Ovary (tissue), 9 donors: Measurements from ENCODE around the gene ZSCAN10. TPM values are rescaled to one million over a fixed set of nuclear protein-coding genes. Genes with fewer than 3 reads are reported as not detected.

Experiments
- DNase-seq, 5 donors: peaks; one replicate each; pipeline ENCODE4 v3.0.0-alpha.2; 2019 to 2020
- H3K27ac ChIP-seq, 2 donors: fragments of 200-600 bp; one replicate each; pipeline versions ENCODE4 v1.5.1 to v1.8.0; 2019 to 2022
- H3K27me3 ChIP-seq: fragments of 200-600 bp; one replicate; pipeline ENCODE4 v1.8.0; 2022
- H3K36me3 ChIP-seq: fragments of 200-600 bp; sonication (generic); one replicate; pipeline ENCODE4 v1.5.1; 2019
- H3K4me1 ChIP-seq: one replicate; pipeline ENCODE4 v1.8.1; 2013; ENCODE audit warnings: mild to moderate bottlenecking, moderate library complexity; ENCODE audit not compliant: insufficient read depth
- H3K4me3 ChIP-seq: fragments of 200-600 bp; sonication (generic); one replicate; pipeline ENCODE4 v1.5.1; 2017
- H3K9me3 ChIP-seq, 2 donors: fragments of 200-600 bp in 1 of 2; sonication (generic) in 1 of 2; one replicate each; pipeline versions ENCODE4 v1.5.1 to v1.8.1; 2013 to 2019; ENCODE audit warnings: mild to moderate bottlenecking in 1 of 2, moderate library complexity in 1 of 2
- EP300 ChIP-seq: sonication (generic); formaldehyde crosslinking; IDR thresholded peaks from one replicate; pipeline ENCODE4 v1.6.1; 2017; ENCODE audit warnings: antibody characterized with exemption
- POLR2A ChIP-seq: fragments of 450-650 bp; IDR thresholded peaks from one replicate; pipeline ENCODE4 v1.6.1; 2017; ENCODE audit warnings: antibody characterized with exemption, mild to moderate bottlenecking, moderate library complexity
- WGBS, 3 donors: extraction: QIAGEN DNeasy Blood & Tissue Kit in 1 of 3; methylation state at CpG; one replicate each; pipeline versions ENCODE4 v1.1.5 to v1.1.7; 2013 to 2017; 5-methylcytosine and 5-hydroxymethylcytosine counted together
- intact Hi-C, 4 donors: fragments of 100-400 bp; cut with DNase I; formaldehyde crosslinking; loops; one replicate each; pipeline versions ENCODE4 v1.11.0 to v1.15.1; 2022 to 2023
- polyA plus RNA-seq, 2 donors: library from polyadenylated mRNA; stranded (reverse); fragments of 200-250 nt in 1 of 2; fragments of 350-450 nt in 1 of 2; fragmentation: Illumina TruSeq in 1 of 2; extraction: RNeasy Lipid Tissue Mini Kit (QIAGEN cat#74804) in 1 of 2; gene quantifications; one replicate each; pipeline ENCODE4 v1.2.3, GENCODE V29; 2013 to 2014
- total RNA-seq, 7 donors: library from RNA; depleted of rRNA in 2 of 7; stranded (reverse); fragments of >200 nt in 2 of 7; fragmentation: NEBNext Ultra II Directional in 3 of 7; extraction: Animal tissue kit (Norgen Biotek cat#: 25700) in 3 of 7; gene quantifications; one replicate each; pipeline versions ENCODE4 v1.1.0 to v1.2.4, GENCODE V29; 2016 to 2023
- TF ChIP-seq, protein P1 (sequence below), 3 donors: fragments of 450-650 bp in 2 of 3; fragments of 200-600 bp in 1 of 3; IDR thresholded peaks; one replicate each; pipeline versions ENCODE4 v1.5.1 to v1.8.0; 2016 to 2022; ENCODE audit warnings: antibody characterized with exemption in 3 of 3, mild to moderate bottlenecking in 1 of 3
- donor health status: DM: no; HTN: no; CAD: no; lungs with moderate emphysema.
- donor health status: DM: no; HTN: no; CAD: no.
- donor health status: Bipolar disorder and iron deficiency.
- donor health status: DM: yes; HTN: yes; CAD: no.
- donor health status: DM: no; HTN: no; CAD: no.
- donor health status: DM: yes; HTN: yes; CAD: no.

The ZSCAN10 gene
- total and polyA plus RNA-seq, 9 donors = 0.06 to 0.69 (median 0.47) TPM; not detected in 6

DNA sequence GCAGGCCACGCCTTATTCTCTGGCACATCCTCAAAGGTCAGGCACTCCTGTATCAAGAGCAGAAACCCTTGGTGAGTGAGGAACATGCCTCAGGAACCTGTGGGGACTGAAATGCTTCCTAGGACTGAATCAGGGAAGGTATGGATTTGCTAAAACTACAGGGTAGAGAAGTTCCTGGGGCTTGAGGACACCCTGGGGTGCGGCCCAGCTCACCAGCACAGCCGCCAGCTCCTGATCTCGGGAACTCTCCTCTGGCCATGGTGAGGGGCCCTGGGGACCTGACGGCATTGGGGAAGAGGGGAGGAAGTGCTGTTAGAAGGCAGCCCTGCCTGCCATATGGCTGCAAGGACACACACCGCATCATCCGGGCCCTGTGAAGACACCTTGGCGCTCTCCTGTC lies 7.5 kb downstream of the ZSCAN10 start:
- no peak overlapping the region for H3K4me3 ChIP-seq
- no peaks in the 10 kb centered on the region for H3K9me3 ChIP-seq
- H3K27me3 ChIP-seq = no peaks in the 10 kb centered on the region
- WGBS, 3 donors = 90 to 92% (median 90%) methylated on average over 8 of the region's 8 CpGs
- TF ChIP-seq POLR2A = no peak
- no peak for TF ChIP-seq EP300
- TF ChIP-seq, protein P1, sequence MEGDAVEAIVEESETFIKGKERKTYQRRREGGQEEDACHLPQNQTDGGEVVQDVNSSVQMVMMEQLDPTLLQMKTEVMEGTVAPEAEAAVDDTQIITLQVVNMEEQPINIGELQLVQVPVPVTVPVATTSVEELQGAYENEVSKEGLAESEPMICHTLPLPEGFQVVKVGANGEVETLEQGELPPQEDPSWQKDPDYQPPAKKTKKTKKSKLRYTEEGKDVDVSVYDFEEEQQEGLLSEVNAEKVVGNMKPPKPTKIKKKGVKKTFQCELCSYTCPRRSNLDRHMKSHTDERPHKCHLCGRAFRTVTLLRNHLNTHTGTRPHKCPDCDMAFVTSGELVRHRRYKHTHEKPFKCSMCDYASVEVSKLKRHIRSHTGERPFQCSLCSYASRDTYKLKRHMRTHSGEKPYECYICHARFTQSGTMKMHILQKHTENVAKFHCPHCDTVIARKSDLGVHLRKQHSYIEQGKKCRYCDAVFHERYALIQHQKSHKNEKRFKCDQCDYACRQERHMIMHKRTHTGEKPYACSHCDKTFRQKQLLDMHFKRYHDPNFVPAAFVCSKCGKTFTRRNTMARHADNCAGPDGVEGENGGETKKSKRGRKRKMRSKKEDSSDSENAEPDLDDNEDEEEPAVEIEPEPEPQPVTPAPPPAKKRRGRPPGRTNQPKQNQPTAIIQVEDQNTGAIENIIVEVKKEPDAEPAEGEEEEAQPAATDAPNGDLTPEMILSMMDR (IDR thresholded peaks at IDR 0.05) = no peak
- no peaks in the 10 kb centered on the region for H3K4me1 ChIP-seq
- intact Hi-C loops = no loop called here
- no peak overlapping the region for H3K27ac ChIP-seq
- no peak for DNase-seq
- no peaks in the 10 kb centered on the region for H3K36me3 ChIP-seq

DNA sequence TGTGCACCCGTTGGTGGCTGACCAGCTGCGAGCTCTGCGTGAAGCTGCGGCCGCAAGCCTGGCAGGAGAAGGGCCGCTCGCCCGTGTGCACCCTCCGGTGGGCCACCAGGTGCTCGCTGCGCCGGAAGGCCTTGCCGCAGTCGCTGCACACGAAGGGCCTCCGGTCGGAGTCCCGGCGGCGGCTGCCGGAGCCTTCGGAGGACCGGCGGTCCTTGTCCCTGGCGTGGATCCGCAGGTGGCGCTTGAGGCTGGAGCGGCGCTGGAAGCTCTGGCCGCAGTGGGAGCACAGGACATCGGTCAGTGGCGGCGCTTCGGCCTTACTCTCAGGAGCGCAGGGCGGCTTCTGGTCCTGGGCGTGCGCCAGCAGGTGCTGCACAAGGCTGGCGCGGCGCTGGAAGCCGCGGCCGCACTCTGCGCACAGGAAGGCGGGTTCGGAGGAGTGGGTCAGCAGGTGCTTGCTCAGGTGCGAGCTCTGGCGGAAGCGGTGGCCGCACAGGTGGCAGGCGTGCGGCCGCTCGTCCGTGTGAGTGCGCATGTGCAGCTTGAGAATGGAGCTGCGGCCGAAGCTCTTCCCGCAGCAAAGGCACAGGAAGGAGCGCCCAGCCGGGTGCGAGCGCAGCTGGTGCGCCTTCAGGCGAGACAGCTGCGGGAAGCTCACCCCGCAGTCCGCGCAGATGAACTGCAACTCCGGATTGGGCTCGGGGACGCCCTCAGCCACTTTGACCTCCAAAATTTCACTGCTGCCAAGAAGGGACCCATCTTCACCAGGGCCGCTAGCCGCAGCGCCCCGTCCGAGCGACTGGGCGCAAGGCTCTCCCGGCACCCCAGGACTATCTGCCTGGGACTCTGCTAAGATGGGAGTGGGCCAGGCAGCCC lies 9.1 kb downstream of the ZSCAN10 start:
- Histone ChIP-seq H3K27ac (no peak overlapping the region), H3K9me3 (no peaks in the 10 kb centered on the region), H3K27me3 (no peaks in the 10 kb centered on the region), H3K4me3 (no peak overlapping the region), H3K4me1 (no peaks in the 10 kb centered on the region), H3K36me3 (no peaks in the 10 kb centered on the region)
- TF ChIP-seq, protein P1 (IDR thresholded peaks at IDR 0.05) = no peak
- TF ChIP-seq POLR2A (no peak), EP300 (no peak)
- WGBS, 3 donors = 96% methylated on average over 79 to 81 of the region's 81 CpGs
- DNase-seq = no peak
- intact Hi-C loops = no loop called here

DNA sequence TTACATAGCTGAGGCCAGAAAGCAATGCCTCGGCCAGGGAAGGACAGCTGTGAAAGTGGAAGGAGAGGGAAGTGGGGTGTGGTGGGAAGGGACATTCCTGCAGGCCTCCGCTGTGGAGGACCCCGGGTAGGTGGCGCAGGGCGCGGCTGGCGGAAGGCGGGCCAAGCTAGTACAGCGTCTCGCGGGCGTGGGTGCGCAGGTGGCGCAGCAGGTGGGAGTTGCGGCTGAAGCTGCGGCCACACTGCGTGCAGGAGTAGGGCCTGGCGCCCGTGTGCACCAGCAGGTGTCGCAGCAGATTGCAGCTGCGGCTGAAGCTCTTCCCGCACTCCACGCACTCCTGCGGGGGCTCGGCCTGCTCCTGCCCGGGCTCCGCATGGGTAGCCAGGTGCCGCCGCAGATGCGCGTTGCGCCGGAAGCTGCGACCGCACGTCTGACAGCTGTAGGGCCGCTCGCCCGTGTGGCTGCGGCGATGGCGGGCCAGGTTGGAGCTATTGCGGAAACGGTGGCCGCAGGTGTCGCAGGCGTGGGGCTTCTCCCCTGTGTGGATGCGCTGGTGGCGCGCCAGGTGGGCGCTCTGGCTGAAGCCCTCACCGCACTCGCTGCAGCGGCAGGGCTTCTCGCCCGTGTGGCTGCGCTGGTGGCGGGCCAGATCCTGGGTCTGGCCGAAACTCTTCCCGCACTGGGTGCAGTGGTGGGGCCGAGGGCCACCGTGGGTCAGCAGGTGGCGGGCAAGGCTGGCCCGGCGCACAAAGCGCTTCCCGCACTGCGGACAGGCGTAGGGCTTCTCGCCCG lies 10.0 kb downstream of the ZSCAN10 start:
- Histone ChIP-seq H3K4me3 (no peak overlapping the region), H3K4me1 (no peaks in the 10 kb centered on the region), H3K27me3 (no peaks in the 10 kb centered on the region), H3K27ac (no peak overlapping the region), H3K36me3 (no peaks in the 10 kb centered on the region), H3K9me3 (no peaks in the 10 kb centered on the region)
- intact Hi-C loops = no loop called here
- no peak for TF ChIP-seq EP300
- TF ChIP-seq, protein P1 (IDR thresholded peaks at IDR 0.05) = no peak
- no peak for TF ChIP-seq POLR2A
- 91 to 92% (median 91%) methylated on average over 70 to 71 of the region's 71 CpGs for WGBS, 3 donors
- DNase-seq = no peak

DNA sequence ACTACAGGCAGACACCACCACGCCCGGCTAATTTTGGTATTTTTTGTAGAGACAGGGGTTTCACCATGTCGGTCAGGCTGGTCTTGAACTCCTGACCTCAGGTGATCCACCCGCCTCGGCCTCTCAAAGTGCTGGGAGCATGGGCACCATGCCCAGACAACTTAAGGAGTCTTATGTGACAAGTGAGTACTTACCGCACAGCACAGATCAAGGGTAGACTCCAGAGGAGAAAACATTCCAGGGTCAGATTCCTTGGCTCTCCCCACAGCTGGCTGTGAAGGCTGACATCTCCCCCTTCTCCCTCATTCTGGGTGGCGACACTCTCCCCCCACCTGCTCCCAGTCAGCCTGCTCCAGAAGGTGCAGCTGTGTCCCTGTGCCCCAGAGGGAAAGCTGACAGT lies 10.6 kb downstream of the ZSCAN10 start:
- Histone ChIP-seq H3K4me1 (no peaks in the 10 kb centered on the region), H3K27ac (no peak overlapping the region), H3K9me3 (no peaks in the 10 kb centered on the region), H3K27me3 (no peaks in the 10 kb centered on the region), H3K4me3 (no peak overlapping the region), H3K36me3 (no peaks in the 10 kb centered on the region)
- no peak for DNase-seq
- no peak for TF ChIP-seq POLR2A
- TF ChIP-seq, protein P1 (IDR thresholded peaks at IDR 0.05) = no peak
- TF ChIP-seq EP300 = no peak
- 30 to 40% (median 30%) methylated on average over 7 of the region's 7 CpGs for WGBS, 3 donors
- intact Hi-C loops = no loop called here
